Nephron (organoid): ENCODE results near the gene NAA60.
A peak's percentile ranks its signal among the peaks of the same experiment; 100 is the strongest.

Experiments used
- H3K27ac Mint-ChIP-seq, 3 experiments: 2 replicates each; pipeline ENCODE4 v1.8.0; 2020; ENCODE audit warnings: mixed read lengths in 3 of 3, mild to moderate bottlenecking in 2 of 3, moderate library complexity in 1 of 3
- H3K27me3 Mint-ChIP-seq: 2 replicates; pipeline ENCODE4 v1.8.0; 2021; ENCODE audit warnings: low read depth, mild to moderate bottlenecking, moderate library complexity, mixed read lengths
- H3K36me3 Mint-ChIP-seq: 2 replicates; pipeline ENCODE4 v1.8.0; 2020; ENCODE audit warnings: low read depth, mixed read lengths
- H3K4me1 Mint-ChIP-seq: 2 replicates; pipeline ENCODE4 v1.8.0; 2020; ENCODE audit warnings: mixed read lengths
- H3K4me3 Mint-ChIP-seq, 3 experiments: 2 replicates each; pipeline ENCODE4 v1.8.0; 2020; ENCODE audit warnings: mild to moderate bottlenecking in 3 of 3, mixed read lengths in 3 of 3, moderate library complexity in 2 of 3
- H3K9me3 Mint-ChIP-seq: 2 replicates; pipeline ENCODE4 v1.8.0; 2020; ENCODE audit warnings: mixed read lengths
- TF ChIP-seq, protein P1 (sequence below), 3 experiments: fragments of 200-600 bp; sonication (generic); IDR thresholded peaks; one replicate each; pipeline ENCODE4 v1.5.0; 2021; ENCODE audit warnings: antibody characterized with exemption in 3 of 3; ENCODE audit not compliant: unreplicated experiment in 3 of 3

Gene NAA60

GRCh38 chr16:3515897-3516296, 72.4 kb downstream of the NAA60 start:
- no peak overlapping the region for H3K27ac Mint-ChIP-seq
- H3K9me3 Mint-ChIP-seq, result no peaks in the 10 kb centered on the region
- no peak overlapping the region for H3K4me3 Mint-ChIP-seq
- peaks cover 78% of the 10 kb centered on the region for H3K36me3 Mint-ChIP-seq
- TF ChIP-seq, protein P1, sequence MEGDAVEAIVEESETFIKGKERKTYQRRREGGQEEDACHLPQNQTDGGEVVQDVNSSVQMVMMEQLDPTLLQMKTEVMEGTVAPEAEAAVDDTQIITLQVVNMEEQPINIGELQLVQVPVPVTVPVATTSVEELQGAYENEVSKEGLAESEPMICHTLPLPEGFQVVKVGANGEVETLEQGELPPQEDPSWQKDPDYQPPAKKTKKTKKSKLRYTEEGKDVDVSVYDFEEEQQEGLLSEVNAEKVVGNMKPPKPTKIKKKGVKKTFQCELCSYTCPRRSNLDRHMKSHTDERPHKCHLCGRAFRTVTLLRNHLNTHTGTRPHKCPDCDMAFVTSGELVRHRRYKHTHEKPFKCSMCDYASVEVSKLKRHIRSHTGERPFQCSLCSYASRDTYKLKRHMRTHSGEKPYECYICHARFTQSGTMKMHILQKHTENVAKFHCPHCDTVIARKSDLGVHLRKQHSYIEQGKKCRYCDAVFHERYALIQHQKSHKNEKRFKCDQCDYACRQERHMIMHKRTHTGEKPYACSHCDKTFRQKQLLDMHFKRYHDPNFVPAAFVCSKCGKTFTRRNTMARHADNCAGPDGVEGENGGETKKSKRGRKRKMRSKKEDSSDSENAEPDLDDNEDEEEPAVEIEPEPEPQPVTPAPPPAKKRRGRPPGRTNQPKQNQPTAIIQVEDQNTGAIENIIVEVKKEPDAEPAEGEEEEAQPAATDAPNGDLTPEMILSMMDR (IDR thresholded peaks at IDR 0.05; ENCODE audit: unreplicated experiment in 3 of 3), result no peak
- no peaks in the 10 kb centered on the region for H3K27me3 Mint-ChIP-seq
- peaks cover 30% of the 10 kb centered on the region for H3K4me1 Mint-ChIP-seq

DNA sequence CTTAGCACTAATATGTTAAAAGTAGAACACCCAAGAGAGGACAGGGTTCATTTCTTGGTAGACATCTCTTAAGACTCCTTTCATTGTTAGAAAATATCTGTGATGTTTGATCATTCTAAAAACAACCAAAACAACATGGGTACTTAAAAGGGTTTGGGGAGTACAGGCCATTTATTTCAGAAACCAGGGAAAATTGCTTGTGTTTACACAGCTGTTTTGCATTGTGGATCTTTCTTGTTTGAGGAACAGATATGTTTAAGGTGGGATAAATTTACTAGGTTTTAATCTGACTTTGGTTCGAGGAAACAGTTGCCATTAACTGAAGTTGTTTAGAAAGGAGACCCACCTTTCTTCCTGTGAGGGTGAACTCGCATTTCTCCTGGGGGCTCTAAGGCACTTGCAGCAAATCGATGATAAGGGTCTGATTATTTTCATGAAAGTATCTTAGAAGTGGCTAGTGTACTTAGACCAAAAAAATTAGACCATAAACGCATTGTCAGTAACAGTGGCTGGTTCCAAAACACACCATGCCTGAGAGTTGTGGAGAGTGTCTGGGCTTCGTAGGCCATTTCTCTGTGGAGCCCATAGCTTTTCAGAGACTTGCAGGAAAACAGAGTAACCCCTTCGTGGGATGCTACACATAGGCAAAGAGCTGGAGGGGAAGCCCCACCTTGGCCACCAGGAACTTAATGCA, 75.0 kb downstream of the NAA60 start:
- Mint-ChIP-seq H3K27ac (peak overlapping the region; percentile 78 to 97 (median 84)), H3K4me1 (peaks cover 31% of the 10 kb centered on the region), H3K9me3 (no peaks in the 10 kb centered on the region), H3K27me3 (no peaks in the 10 kb centered on the region), H3K4me3 (no peak overlapping the region), H3K36me3 (peaks cover 73% of the 10 kb centered on the region)
- TF ChIP-seq, protein P1 (IDR thresholded peaks at IDR 0.05; ENCODE audit: unreplicated experiment in 3 of 3), result no peak

- TF ChIP-seq, protein P1 (IDR thresholded peaks at IDR 0.05; ENCODE audit: unreplicated experiment in 3 of 3), result no peak
- peak overlapping the region; percentile 84 to 97 (median 96) for H3K27ac Mint-ChIP-seq
- H3K9me3 Mint-ChIP-seq, result no peaks in the 10 kb centered on the region
- H3K4me1 Mint-ChIP-seq, result peaks cover 31% of the 10 kb centered on the region
- peaks cover 72% of the 10 kb centered on the region for H3K36me3 Mint-ChIP-seq
- no peaks in the 10 kb centered on the region for H3K27me3 Mint-ChIP-seq
- no peak overlapping the region for H3K4me3 Mint-ChIP-seq
Observed at GRCh38 chr16:3518986-3519348, 75.5 kb downstream of the NAA60 start.

GRCh38 chr16:3519581-3519980, 76.1 kb downstream of the NAA60 start:
- Mint-ChIP-seq H3K4me3 (no peak overlapping the region), H3K27ac (peak overlapping the region; percentile 84 to 97 (median 96)), H3K4me1 (peaks cover 31% of the 10 kb centered on the region), H3K9me3 (no peaks in the 10 kb centered on the region), H3K27me3 (no peaks in the 10 kb centered on the region), H3K36me3 (peaks cover 69% of the 10 kb centered on the region)
- TF ChIP-seq, protein P1 (IDR thresholded peaks at IDR 0.05; ENCODE audit: unreplicated experiment in 3 of 3), result no peak

GRCh38 chr16:3520413-3520812, 76.9 kb downstream of the NAA60 start:
- Mint-ChIP-seq H3K4me3 (peak overlapping the region; percentile 32 to 61 (median 47)), H3K36me3 (peaks cover 69% of the 10 kb centered on the region)

More at GRCh38 chr16:3520413-3520812, 76.9 kb downstream of the NAA60 start:
- Mint-ChIP-seq H3K27ac (peak overlapping the region; percentile 84 to 97 (median 96)), H3K4me1 (peaks cover 31% of the 10 kb centered on the region), H3K9me3 (no peaks in the 10 kb centered on the region), H3K27me3 (no peaks in the 10 kb centered on the region)
- TF ChIP-seq, protein P1 (IDR thresholded peaks at IDR 0.05; ENCODE audit: unreplicated experiment in 3 of 3), result no peak
